PC-9 (cell line): ENCODE data around the gene EEPD1.

Experiments
- CTCF ChIP-seq: fragments of 200-600 bp; sonication (generic); conservative IDR thresholded peaks from 2 replicates; pipeline ENCODE4 v1.6.1; 2017; ENCODE audit warnings: mixed run types, antibody characterized with exemption, mild to moderate bottlenecking, moderate library complexity
- EZH2 ChIP-seq: fragments of 200-600 bp; sonication (generic); IDR thresholded peaks from 2 replicates; pipeline ENCODE4 v1.8.0; 2017; ENCODE audit warnings: antibody characterized with exemption, low read depth

GRCh38 chr7:36260481-36260880 lies 107.4 kb downstream of the EEPD1 start:
- no peak for TF ChIP-seq CTCF
- TF ChIP-seq EZH2, result no peak
